ENCODE data around the gene NR1I3.
A peak's percentile ranks its signal among the peaks of the same experiment; 100 is the strongest.
"Not testable (repeated sequence)": the region's sequence is repeated elsewhere in the genome, so short reads cannot be mapped to it uniquely, and the experiment has no call there.

Gene NR1I3

DNA sequence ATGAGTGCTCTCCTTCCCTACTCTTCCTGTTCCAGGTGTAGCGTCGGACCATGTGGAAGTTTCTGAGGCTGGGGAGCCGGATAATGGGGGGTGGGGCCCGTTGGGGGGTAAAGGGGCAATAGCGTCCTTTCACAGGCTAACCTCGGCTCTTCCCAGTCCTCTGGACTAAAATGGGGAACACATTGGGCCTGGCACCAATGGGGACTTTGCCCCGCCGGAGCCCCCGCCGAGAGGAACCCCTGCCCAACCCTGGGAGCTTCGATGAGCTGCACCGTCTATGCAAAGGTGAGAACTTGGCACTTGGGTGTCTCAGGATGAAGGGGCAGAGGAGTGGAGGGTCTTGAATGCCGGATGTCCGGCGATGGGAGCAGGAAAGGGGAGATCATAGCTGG, 11.7 kb downstream of the NR1I3 start:
- POLR2A ChIA-PET = interaction anchor here (0.8 to 1.3 kb wide), 11 partner anchors 15 to 174 kb away, joined by 3 to 25 read pairs (median 3); partner anchors contain the start of genes ADAMTS4, NDUFS2 and PPOX
- DNase-seq (ENCODE audit: extremely low spot score) = no peak
- CTCF ChIA-PET = interaction anchor here (0.8 to 2.7 kb wide), 14 partner anchors 14 to 160 kb away, joined by 3 to 10 read pairs (median 4); partner anchors contain the start of genes ADAMTS4 and NDUFS2
- no peak for TF ChIP-seq SP1 (IDR thresholded peaks at IDR 0.05)
- no peak for TF ChIP-seq L3MBTL2 (conservative IDR thresholded peaks at IDR 0.05)
- no peak for TF ChIP-seq ARNT (IDR thresholded peaks at IDR 0.05)
- TF ChIP-seq ZNF384 (IDR thresholded peaks at IDR 0.05) = no peak
- no peak for TF ChIP-seq CTBP1 (IDR thresholded peaks at IDR 0.05; ENCODE audit: borderline replicate concordance)
- TF ChIP-seq SUZ12 (IDR thresholded peaks at IDR 0.05) = no peak
- no peak for TF ChIP-seq FOXK2 (IDR thresholded peaks at IDR 0.05)
- no peak for TF ChIP-seq FOXA1 (IDR thresholded peaks at IDR 0.05)

DNA sequence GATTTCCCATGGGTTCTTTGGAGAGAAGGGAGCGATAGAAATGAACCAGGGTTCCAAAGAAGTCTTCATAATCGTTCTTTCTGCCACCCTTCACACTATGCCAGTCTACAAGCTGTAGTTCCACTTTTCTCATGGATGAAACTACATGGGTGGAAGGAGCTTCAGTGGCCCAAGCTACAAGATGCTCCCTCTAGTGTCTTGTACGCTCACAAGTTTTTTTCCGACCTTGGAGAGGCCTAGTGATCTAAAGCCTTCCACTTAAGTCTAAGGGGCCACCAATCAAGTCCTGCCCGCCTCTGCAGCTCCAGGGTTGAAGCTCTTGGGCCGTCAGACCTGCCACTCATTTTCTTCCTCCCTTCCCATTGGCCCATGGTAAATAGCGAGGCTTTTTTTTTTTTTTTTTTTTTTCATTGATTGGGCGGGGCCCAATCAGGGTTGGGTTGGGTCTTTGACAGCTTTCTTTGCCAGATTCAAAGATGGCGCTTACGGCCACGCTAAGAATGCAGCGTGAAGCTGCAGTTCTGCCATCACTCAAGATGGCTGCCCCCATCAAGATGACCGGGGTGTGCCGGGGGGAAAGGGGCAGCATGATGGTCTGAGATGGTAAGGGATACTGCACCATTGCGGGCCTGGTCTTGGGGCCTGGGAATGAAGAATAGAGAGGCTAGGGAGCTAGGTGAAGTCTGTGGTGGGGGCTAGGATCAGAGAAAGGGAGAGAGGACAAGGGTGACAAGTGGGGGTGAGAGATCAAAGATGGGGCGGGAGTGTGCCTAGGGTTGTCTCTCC, 12.3 kb downstream of the NR1I3 start, which contains the start of gene TOMM40L:
Gene TOMM40L (plus strand): TSS at position 527 of the 786 bp plus-strand sequence. CDS start 430 bp downstream, outside the sequence.
- POLR2A ChIA-PET = interaction anchor here (0.7 to 1.3 kb wide), 20 partner anchors 10 to 174 kb away, joined by 3 to 25 read pairs (median 3); partner anchors contain the start of genes ADAMTS4, FCER1G, NDUFS2 and PPOX

DNA sequence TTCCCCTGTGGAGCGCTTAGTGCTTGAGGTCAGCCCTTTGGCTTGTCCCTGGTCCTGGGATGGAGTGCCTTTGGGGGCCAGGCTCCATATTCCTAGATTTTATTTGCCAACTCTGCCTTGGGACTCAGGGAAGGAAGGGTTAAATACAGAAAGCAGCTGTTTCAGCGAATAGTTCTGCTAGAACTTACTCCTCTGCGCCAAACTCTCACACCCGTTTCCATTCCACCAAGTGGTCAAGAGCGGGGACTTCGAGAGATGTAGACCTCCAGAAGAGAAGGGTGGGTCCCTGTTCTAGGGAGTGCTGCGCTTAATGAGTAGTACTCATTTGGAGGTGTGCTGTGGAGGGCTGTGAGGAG, 12.8 kb downstream of the NR1I3 start:
- TF ChIP-seq ZNF384 (IDR thresholded peaks at IDR 0.05) (no peak), FOXM1 (IDR thresholded peaks at IDR 0.05; ENCODE audit: borderline replicate concordance) (no peak), TARDBP (IDR thresholded peaks at IDR 0.05) (no peak), ARNT (IDR thresholded peaks at IDR 0.05) (no peak), L3MBTL2 (conservative IDR thresholded peaks at IDR 0.05) (no peak), FOXA1 (IDR thresholded peaks at IDR 0.05) (no peak), SUZ12 (IDR thresholded peaks at IDR 0.05) (no peak), ELF4 (IDR thresholded peaks at IDR 0.05) (no peak), FOXK2 (IDR thresholded peaks at IDR 0.05) (no peak), NFRKB (IDR thresholded peaks at IDR 0.05) (no peak), BHLHE40 (IDR thresholded peaks at IDR 0.05; ENCODE audit: borderline replicate concordance) (no peak), HDGF (IDR thresholded peaks at IDR 0.05; ENCODE audit: borderline replicate concordance) (no peak), SP1 (IDR thresholded peaks at IDR 0.05) (no peak), PKNOX1 (IDR thresholded peaks at IDR 0.05) (no peak), LEF1 (IDR thresholded peaks at IDR 0.05; ENCODE audit: borderline replicate concordance) (no peak)
- ChIA-PET CTCF (interaction anchor here (0.6 to 2.7 kb wide), 12 partner anchors 14 to 215 kb away, joined by 3 to 10 read pairs (median 4); partner anchors contain the start of gene ADAMTS4), POLR2A (interaction anchor here (0.7 to 1.3 kb wide), 18 partner anchors 9 to 175 kb away, joined by 3 to 25 read pairs (median 4); partner anchors contain the start of genes ADAMTS4, FCER1G, NDUFS2 and PPOX)
- DNase-seq (ENCODE audit: extremely low spot score) = peak; percentile 32

More for the DNA sequence above, 12.3 kb downstream of the NR1I3 start, which contains the start of gene TOMM40L:
- CTCF ChIA-PET = interaction anchor here (0.6 to 2.7 kb wide), 15 partner anchors 14 to 214 kb away, joined by 3 to 10 read pairs (median 4); partner anchors contain the start of gene ADAMTS4
- DNase-seq (ENCODE audit: extremely low spot score) = peak; percentile 99
- TF ChIP-seq ELF4 (IDR thresholded peaks at IDR 0.05) (no peak), CTBP1 (IDR thresholded peaks at IDR 0.05; ENCODE audit: borderline replicate concordance) (no peak), L3MBTL2 (conservative IDR thresholded peaks at IDR 0.05) (0 out of 2 replicates have a peak, but pooled peaks have one; percentile 34), TARDBP (IDR thresholded peaks at IDR 0.05) (no peak), SUZ12 (IDR thresholded peaks at IDR 0.05) (no peak), FOXA1 (IDR thresholded peaks at IDR 0.05) (no peak), PKNOX1 (IDR thresholded peaks at IDR 0.05) (peak; percentile 100), NFRKB (IDR thresholded peaks at IDR 0.05) (peak; percentile 81), FOXM1 (IDR thresholded peaks at IDR 0.05; ENCODE audit: borderline replicate concordance) (no peak), HDGF (IDR thresholded peaks at IDR 0.05; ENCODE audit: borderline replicate concordance) (no peak), ARNT (IDR thresholded peaks at IDR 0.05) (no peak), ZNF384 (IDR thresholded peaks at IDR 0.05) (peak; percentile 100), BHLHE40 (IDR thresholded peaks at IDR 0.05; ENCODE audit: borderline replicate concordance) (no peak), LEF1 (IDR thresholded peaks at IDR 0.05; ENCODE audit: borderline replicate concordance) (no peak), SP1 (IDR thresholded peaks at IDR 0.05) (no peak), FOXK2 (IDR thresholded peaks at IDR 0.05) (no peak)

- DNase-seq (ENCODE audit: extremely low spot score); CTCF ChIA-PET: not testable (repeated sequence)
- POLR2A ChIA-PET = interaction anchor here (1.0 to 1.3 kb wide), 3 partner anchors 9 to 165 kb away, joined by 3 to 9 read pairs (median 8); partner anchors contain the start of gene FCER1G
These were observed 13.3 kb downstream of the NR1I3 start for GRCh38 chr1:161224695-161225087.

DNA sequence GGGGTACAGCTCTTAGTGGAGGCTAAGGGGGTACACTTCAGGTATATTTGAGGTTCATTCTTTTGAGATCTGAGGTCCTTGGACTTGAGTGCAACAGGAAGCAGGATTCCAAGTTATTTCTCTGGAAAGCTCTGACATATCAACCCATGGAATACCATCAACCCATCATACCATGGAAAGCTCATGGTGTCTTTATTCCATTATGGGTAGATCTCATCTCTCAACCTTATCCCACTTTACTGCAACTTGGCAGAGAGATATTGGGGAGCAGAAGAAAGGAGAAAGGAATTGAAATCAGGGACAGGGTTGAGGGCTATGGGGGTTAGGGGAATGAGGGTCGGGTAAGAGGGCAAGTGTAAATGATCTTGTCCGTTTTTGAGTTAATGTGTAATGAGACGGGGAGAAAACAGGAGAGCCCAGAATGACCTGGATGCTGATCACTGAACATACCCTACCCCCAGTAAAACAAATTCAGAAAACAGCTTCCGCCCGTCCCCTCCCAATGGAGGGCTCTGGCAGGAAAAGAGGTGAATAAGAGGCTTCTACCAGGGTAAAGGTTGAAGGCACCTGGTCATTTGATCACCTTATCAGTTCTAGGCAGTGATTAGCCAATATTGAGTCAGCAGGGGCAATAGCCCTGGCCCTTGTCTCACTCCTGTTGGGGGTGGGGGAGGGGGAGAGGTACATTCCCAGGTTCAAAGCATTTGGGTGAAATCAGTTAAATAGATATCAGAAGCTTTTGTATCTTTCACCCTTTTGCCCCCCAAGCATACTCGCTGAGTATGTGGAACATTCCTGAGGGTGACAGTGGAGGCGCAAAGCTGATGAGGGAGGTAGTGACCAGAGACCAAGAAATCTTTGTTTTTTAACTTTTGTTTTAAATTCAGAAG, 14.0 kb downstream of the NR1I3 start:
- ChIA-PET CTCF (no interaction called here), POLR2A (interaction anchor here (1.0 to 2.5 kb wide), 2 partner anchors 22 to 161 kb away, joined by 3 to 10 read pairs; partner anchors contain the start of gene NDUFS2)
- TF ChIP-seq ARNT (IDR thresholded peaks at IDR 0.05) = no peak
- TF ChIP-seq FOXK2 (IDR thresholded peaks at IDR 0.05) = no peak
- TF ChIP-seq L3MBTL2 (conservative IDR thresholded peaks at IDR 0.05) = no peak
- no peak for TF ChIP-seq HDGF (IDR thresholded peaks at IDR 0.05; ENCODE audit: borderline replicate concordance)
- no peak for TF ChIP-seq FOXM1 (IDR thresholded peaks at IDR 0.05; ENCODE audit: borderline replicate concordance)
- no peak for TF ChIP-seq SUZ12 (IDR thresholded peaks at IDR 0.05)
- no peak for TF ChIP-seq SP1 (IDR thresholded peaks at IDR 0.05)
- TF ChIP-seq NFRKB (IDR thresholded peaks at IDR 0.05) = no peak
- TF ChIP-seq TARDBP (IDR thresholded peaks at IDR 0.05) = no peak
- DNase-seq (ENCODE audit: extremely low spot score) = no peak

All from HEK293T (cell line).